Measurements from ENCODE around the gene MSRB2. TPM values are rescaled to one million over a fixed set of nuclear protein-coding genes. Genes with fewer than 3 reads are reported as not detected.

MSRB2 gene
- polyA plus RNA-seq, 1 experiment = 48.6 TPM

- ChIA-PET CTCF (no interaction called here), POLR2A (no interaction called here)
- Histone ChIP-seq H3K36me3 (ENCODE audit: control insufficient read depth, insufficient read depth, low read length) (no peaks in the 10 kb centered on the region), H3K27me3 (ENCODE audit: control insufficient read depth, insufficient read depth, low read length) (no peaks in the 10 kb centered on the region), H3K4me3 (ENCODE audit: low read depth, low read length) (no peak overlapping the region)
- no peak for DNase-seq (ENCODE audit: low read depth)
- no peak for TF ChIP-seq CTCF (IDR thresholded peaks at IDR 0.05; ENCODE audit: insufficient read depth, low read depth, low read length)
Measured at GRCh38 chr10:23051855-23052331, 43.5 kb upstream of the MSRB2 start.

DNA sequence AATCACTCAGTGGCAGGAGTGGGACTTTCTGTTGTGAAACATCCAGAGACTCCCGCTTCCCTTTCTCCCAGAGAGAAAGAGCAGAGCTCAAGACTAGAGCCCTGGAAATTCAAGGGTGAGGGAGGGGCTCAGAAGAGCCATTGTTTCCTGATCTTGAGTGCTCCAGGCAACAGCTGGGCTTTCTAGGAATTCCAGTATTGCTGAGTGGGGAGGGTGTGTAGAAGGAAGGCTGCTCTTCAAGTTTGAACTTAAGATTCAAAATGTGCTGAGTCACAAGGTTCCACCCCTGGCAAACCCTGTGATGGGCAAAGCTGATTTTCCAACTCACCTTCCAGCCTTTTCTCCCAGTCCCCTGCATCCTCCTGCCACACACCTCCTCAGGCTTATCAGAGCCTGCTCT, 42.3 kb upstream of the MSRB2 start:
- DNase-seq (ENCODE audit: low read depth) = no peak
- Histone ChIP-seq H3K27me3 (ENCODE audit: control insufficient read depth, insufficient read depth, low read length) (peaks cover 2% of the 10 kb centered on the region; the same call in 1 of the 2 replicates), H3K4me3 (ENCODE audit: low read depth, low read length) (no peak overlapping the region), H3K36me3 (ENCODE audit: control insufficient read depth, insufficient read depth, low read length) (no peaks in the 10 kb centered on the region)
- CTCF ChIA-PET = no interaction called here
- POLR2A ChIA-PET = no interaction called here
- no peak for TF ChIP-seq CTCF (IDR thresholded peaks at IDR 0.05; ENCODE audit: insufficient read depth, low read depth, low read length)

DNA sequence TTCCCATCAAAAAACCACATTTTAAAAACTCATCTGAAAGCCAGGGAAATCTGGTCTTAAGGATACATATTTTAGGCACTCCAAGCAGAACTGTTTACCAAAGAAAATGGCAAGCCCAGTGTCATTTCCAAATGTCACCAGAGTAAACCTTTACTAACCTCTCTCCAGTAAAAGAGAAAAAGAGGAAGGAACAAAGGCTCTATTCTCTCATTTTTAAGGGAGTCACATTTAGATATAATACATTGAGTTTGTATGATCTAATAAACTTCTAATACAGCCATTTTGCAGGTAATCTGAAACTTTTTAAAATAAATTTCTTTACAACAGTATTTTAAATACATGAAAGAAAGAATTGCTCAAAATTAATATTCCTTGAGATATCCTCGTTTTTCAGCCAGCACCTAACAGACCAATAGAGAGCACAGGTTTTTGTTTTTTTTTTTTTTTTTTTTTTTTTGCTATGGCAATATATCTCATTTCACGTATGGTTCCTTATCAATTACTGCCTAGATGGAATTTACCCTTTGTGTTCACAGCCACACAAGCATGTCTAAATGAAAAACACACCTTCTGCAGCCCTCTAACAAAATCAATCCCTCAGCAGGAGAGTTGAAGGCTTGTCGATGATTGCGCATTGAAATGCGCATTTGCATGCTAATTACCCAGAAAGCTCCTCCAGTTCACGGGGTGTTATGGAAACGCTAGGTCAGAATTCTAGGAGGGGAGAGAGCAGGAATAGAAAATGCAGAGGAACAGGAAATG, 39.8 kb upstream of the MSRB2 start:
- CTCF ChIA-PET = no interaction called here
- POLR2A ChIA-PET = no interaction called here
- TF ChIP-seq CTCF (IDR thresholded peaks at IDR 0.05; ENCODE audit: insufficient read depth, low read depth, low read length) = no peak

DNA sequence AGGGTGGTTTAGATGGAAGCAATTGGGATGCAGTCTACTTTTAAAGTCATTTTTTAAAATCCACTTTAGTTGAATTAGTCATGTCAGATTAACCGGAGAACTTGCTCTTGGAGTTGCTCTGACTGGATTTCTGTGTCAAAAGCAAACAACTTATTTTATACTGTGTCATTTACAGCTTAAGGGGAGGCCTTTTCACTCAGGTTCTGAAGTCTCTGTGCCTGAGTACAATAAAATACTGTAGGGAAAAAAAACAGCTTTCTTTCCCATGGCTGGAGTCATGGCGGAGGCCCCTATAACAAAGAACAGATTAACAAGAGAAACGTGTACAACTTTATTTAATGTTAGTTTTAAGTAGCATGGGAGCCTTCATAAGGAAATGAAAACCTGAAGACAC, 39.2 kb upstream of the MSRB2 start:
- CTCF ChIA-PET = no interaction called here
- no peak for TF ChIP-seq CTCF (IDR thresholded peaks at IDR 0.05; ENCODE audit: insufficient read depth, low read depth, low read length)
- POLR2A ChIA-PET = no interaction called here
- no peak overlapping the region for H3K4me3 ChIP-seq (ENCODE audit: low read depth, low read length)
- DNase-seq (ENCODE audit: low read depth) = no peak
- no peaks in the 10 kb centered on the region for H3K36me3 ChIP-seq (ENCODE audit: control insufficient read depth, insufficient read depth, low read length)
- H3K27me3 ChIP-seq (ENCODE audit: control insufficient read depth, insufficient read depth, low read length) = peaks cover 2% of the 10 kb centered on the region

More for the DNA sequence above, 39.8 kb upstream of the MSRB2 start:
- H3K27me3 ChIP-seq (ENCODE audit: control insufficient read depth, insufficient read depth, low read length) = peaks cover 2% of the 10 kb centered on the region
- no peaks in the 10 kb centered on the region for H3K36me3 ChIP-seq (ENCODE audit: control insufficient read depth, insufficient read depth, low read length)
- no peak overlapping the region for H3K4me3 ChIP-seq (ENCODE audit: low read depth, low read length)
- no peak for DNase-seq (ENCODE audit: low read depth)

DNA sequence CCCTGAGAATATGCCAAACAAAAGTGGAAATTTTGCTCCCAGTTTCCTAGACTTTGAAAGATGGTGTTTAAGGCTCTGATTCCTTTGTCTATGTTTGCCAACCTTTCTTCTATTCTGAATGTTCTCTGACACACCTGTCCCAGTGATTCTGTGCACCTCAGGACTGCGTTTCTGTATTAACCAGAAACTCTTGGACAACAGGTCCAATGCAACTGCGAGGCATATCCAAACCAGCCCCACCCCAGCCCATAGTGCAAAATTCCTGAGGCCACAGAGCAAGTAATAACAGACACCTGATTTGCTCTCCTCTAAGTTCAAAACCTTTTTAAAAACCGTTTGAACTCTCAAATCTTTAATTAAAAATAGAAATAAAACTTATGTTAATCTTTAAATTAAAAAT, 37.0 kb upstream of the MSRB2 start:
- TF ChIP-seq CTCF (IDR thresholded peaks at IDR 0.05; ENCODE audit: insufficient read depth, low read depth, low read length) = no peak
- CTCF ChIA-PET = no interaction called here
- Histone ChIP-seq H3K36me3 (ENCODE audit: control insufficient read depth, insufficient read depth, low read length) (no peaks in the 10 kb centered on the region), H3K4me3 (ENCODE audit: low read depth, low read length) (no peak overlapping the region), H3K27me3 (ENCODE audit: control insufficient read depth, insufficient read depth, low read length) (peaks cover 2% of the 10 kb centered on the region)
- POLR2A ChIA-PET = no interaction called here
- no peak for DNase-seq (ENCODE audit: low read depth)

Measured in BJ (cell line).